SKM-1 treated with dmso at 0.1 percent for 144 hours (cell line): ENCODE measurements around the gene DEDD2.

ENCODE experiments used
- DNase-seq: peaks from one replicate; lab custom pipeline; 2025; ENCODE audit not compliant: unreplicated experiment; lab: John Stamatoyannopoulos, UW

The DEDD2 gene

GRCh38 chr19:42199440-42200115, 17.9 kb downstream of the DEDD2 start:
- DNase-seq: peak; percentile 69

GRCh38 chr19:42198676-42199439, 18.6 kb downstream of the DEDD2 start:
- DNase-seq: no peak

DNA sequence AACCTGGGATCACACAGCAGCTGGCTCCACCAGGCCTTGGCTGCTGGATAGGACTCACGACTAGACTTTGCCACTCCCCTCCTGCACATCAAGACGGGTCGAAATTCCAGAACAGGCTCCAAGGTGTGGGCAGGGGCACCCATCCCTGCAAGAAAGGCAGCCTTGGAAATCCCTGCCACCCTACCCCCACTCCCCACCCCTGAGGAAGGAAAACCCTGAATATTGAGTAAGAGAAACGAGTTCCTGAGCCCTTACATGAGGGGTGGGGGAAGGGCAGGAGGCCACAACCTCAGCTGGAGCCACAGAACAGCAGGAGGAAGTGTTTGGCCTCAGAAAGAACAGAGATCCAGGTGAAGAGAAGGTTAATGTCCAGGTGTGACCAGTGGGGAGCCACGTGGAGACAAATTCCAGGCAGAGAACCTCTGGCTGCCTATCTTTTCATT, 20.1 kb downstream of the DEDD2 start:
- DNase-seq: peak; percentile 30

DNA sequence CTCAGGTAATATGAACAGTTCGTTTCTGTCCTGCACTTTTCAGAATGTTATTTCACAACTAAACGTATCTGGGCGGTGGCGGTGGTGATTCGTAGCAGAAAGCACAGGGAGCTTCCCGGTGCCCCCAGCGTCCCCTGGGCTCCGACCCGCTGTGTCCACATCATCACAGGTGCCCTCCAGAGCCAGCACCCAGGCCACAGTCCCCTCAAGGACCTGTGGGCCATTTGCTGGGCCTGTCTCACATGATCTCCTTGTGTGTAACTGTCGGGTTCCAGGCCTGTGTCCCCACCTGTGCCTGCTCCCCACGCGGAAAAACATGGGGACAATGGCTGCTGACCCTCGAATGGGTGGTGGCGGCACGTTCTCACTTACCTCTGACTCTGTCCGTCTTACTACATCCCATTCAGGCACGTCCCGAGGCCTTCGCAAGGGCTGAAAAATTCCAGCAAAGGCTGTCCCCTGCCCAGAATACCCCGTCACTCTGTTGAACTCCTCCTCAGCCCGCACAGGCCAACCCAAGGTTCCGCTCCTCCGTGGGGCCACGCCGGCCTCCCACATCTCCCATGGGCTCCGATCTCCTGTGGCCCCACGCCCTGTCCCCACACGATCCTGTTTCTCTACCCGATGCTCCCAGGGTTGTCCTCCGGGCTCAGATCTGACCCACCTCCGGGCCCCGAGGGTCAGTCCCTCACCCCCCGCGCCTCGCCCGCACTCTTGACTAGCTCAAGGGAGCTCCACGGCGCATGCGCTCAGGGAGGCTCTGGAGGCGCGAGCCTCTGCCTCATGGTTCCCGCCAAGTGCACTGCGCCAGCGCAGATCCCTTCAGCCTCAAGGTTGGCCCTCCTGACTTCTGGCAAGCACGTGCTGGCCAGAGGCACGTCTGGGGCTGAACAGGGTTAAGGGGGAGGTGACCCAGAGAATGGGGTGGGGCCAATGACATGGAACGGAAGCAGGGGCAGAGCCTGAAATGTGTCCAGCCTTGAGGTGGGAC, 21.2 kb downstream of the DEDD2 start:
- no peak for DNase-seq

GRCh38 chr19:42193706-42194105, 23.8 kb downstream of the DEDD2 start:
- no peak for DNase-seq

DNA sequence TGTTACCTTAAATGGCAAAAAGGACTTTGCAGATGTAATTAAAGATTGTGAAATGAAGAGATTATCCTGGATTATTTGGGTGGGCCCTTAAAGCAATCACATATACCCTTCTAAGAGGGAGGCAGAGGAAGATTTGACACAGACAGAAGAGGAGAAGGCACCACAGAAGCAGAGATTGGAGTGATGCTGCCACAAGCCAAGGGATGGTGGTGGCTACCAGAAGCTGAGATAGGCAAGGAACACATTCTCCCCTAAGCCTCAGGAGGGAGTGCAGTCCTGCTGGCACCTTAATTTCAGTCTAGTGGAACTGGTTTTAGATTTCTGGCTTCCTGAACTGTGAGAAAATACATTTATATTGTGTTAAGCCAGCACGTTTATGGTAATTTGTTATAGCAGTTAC, 24.2 kb downstream of the DEDD2 start:
- DNase-seq: no peak

GRCh38 chr19:42191855-42192254, 25.6 kb downstream of the DEDD2 start:
- DNase-seq: no peak

GRCh38 chr19:42191330-42191729, 26.1 kb downstream of the DEDD2 start:
- no peak for DNase-seq

DNA sequence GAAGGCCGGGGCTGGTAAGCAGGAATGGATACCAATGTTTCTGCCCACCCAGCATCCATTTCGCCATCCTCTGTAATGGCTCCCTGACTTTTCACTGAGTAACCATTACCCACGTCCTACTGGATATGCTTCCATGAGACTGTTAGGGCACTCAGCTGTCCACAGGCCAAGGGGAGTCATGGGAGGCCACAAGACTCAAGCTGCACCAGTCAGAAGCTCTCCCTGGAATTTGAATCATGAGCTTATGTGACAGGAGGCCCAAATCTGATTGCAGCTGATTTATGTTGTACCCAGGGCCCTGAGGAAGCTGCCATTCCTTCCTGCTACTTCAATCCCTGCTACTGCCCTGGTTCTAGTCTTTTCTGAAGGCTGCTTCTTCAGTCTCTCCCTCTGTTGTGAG, 28.3 kb downstream of the DEDD2 start:
- DNase-seq: no peak

- no peak for DNase-seq
Measured at GRCh38 chr19:42188665-42189064, 28.8 kb downstream of the DEDD2 start.

DNA sequence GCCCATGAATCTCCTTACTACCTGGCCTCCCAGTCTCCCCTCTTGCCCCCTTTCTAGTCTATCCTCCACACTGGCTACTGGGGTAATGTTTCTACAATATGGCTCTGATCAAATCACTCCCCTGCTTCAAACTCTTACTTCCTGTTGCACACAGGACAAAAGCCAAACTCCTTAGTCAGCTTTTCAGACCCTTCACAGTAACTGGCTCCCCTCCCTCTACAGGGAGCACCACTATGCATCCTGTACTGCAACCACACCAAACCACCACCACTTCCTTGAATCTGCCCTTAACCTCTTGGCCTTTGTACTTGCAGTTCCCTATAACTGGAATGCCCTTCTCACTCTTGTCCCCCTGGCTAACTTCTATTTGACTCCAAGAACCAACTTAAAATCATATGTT, 32.2 kb downstream of the DEDD2 start:
- DNase-seq: peak; percentile 55

DNA sequence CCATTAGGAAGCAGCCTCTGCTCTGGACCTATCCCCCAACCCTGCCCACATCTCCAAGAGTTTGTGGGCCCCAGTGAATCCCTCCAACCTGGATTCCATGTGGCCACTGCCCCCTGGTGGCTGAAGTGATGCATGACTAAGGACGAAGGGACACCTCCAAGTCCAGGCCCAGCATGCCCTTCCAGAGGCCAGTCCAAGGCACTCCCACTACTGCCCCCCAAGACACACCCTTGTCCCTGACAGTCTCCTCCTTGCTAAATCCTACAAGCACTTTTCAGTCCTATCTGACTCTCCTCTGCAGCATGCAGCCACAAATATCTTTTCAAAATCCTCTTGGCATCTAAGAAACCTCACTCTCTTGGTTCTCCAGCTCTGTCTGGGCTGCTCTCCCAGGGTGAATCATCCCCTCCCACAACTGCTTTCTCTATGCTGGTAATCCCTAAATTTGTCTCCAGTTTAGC, 33.0 kb downstream of the DEDD2 start:
- DNase-seq: peak; percentile 4

- DNase-seq: no peak
Measured at GRCh38 chr19:42178791-42179674, 38.4 kb downstream of the DEDD2 start.

- no peak for DNase-seq
Measured at GRCh38 chr19:42177686-42178019, 39.8 kb downstream of the DEDD2 start.

- DNase-seq: no peak
Measured at GRCh38 chr19:42176990-42177685, 40.3 kb downstream of the DEDD2 start.

GRCh38 chr19:42176649-42176989, 40.9 kb downstream of the DEDD2 start:
- no peak for DNase-seq

DNA sequence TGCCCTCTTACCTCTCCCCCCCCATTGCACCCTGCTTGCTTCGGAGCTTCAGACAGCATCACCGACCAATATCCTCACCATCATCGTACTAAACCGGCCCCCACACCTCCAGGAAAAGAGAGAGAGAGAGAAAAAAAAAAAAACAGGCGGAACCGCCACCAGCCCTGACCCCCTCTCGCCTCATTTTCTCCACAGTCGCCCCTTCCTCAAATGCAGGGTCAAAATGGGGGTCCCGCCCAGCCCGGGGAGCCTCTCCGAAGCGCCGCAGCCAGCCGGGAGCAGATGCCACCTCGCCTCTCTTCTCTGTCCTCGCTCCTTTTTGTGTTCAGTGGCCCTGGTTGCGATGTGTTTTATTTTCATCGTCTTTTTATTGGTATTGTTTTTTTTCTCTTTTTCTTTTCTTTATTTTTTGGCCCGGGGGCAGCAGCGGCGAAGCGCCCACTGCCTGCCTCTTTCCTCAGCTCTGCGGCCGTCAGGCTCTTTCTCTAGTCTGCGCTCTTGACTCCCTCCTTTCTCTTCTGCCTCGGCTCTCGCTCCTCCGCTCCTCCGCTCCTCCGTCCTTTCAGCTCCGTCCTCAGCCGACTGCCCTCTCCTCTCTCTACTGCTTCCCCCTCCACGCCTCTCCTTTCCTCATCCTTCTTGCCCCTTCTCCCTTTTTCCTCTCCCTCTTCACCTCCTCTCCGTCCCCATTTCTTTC, 41.4 kb downstream of the DEDD2 start:
- no peak for DNase-seq

DNA sequence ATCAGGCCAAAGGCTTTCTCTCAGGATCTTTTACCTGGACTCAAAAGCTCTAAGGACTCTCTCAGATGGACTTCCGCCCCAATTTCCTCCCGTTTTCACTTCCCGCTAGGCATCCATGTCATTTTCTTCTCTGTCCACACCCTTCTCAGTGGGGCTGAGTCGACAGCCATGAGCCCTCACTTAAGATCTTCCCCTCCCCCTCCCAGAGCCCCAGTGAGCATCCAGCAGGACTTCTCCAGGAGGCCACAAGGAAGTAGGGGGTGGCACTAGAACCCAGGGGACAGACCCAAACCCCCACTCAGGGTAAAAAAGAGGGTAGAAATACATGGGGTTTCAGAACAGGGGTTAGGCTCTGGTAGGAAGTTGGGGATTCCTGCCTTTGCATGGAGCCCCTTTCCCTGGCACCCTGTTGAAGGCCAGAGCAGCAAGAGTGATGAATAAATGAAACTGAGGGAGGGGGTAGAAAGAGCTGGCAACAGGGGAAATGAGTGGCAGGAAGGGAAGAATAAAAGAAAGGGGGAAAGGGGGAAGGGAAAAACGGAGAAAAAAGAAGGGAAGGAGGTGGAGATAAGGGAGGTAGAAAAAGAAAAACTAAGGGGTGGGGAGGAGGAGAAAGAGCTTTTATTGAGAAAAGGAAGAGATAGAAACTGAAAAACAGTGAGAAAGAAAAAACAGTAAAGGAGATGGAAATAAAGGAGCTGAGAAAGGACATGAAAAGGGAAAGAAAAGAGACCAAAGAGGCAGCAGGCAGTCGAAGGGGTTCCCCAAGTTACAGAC, 42.3 kb downstream of the DEDD2 start:
- no peak for DNase-seq

- DNase-seq: no peak
Measured at GRCh38 chr19:42174188-42174587, 43.3 kb downstream of the DEDD2 start.
